MM.1S (cell line): ENCODE data around the gene G6PC1.
A peak's percentile ranks its signal among the peaks of the same experiment; 100 is the strongest.
"Not testable (repeated sequence)": the region's sequence is repeated elsewhere in the genome, so short reads cannot be mapped to it uniquely, and the experiment has no call there.

ENCODE experiments used
- DNase-seq: peaks from one replicate; pipeline ENCODE4 v3.0.0-alpha.2; 2015
- H2AFZ ChIP-seq: fragments of 300-600 bp; sonication (generic); 2 replicates; pipeline ENCODE4 v1.6.0; 2016; ENCODE audit warnings: antibody characterized with exemption, low read length
- H3F3A ChIP-seq: fragments of 300-600 bp; sonication (generic); 2 replicates; pipeline ENCODE4 v1.6.1; 2016; ENCODE audit warnings: mild to moderate bottlenecking, antibody characterized with exemption, low read length, moderate library complexity, mixed read lengths; ENCODE audit not compliant: insufficient read depth
- H3K27ac ChIP-seq: fragments of 300-600 bp; sonication (generic); 2 replicates; pipeline ENCODE4 v1.5.1; 2016; ENCODE audit warnings: mild to moderate bottlenecking, low read length
- H3K27me3 ChIP-seq: fragments of 300-600 bp; sonication (generic); replicated peaks from 2 replicates; pipeline ENCODE4 v1.6.0; 2016; ENCODE audit warnings: low read length; ENCODE audit not compliant: insufficient read depth
- H3K36me3 ChIP-seq: fragments of 300-600 bp; sonication (generic); replicated peaks from 2 replicates; pipeline ENCODE4 v1.6.1; 2016; ENCODE audit warnings: mild to moderate bottlenecking, low read length, mixed read lengths; ENCODE audit not compliant: insufficient read depth
- H3K4me1 ChIP-seq: fragments of 300-600 bp; sonication (generic); 2 replicates; pipeline ENCODE4 v1.6.1; 2016; ENCODE audit warnings: low read length, mixed read lengths
- H3K4me2 ChIP-seq: fragments of 300-600 bp; sonication (generic); 2 replicates; pipeline ENCODE4 v1.6.0; 2016; ENCODE audit warnings: low read depth, low read length
- H3K4me3 ChIP-seq: fragments of 300-600 bp; sonication (generic); 2 replicates; pipeline ENCODE4 v1.5.1; 2016; ENCODE audit warnings: low read length, mixed read lengths
- H3K79me2 ChIP-seq: fragments of 300-600 bp; sonication (generic); 2 replicates; pipeline ENCODE4 v1.6.1; 2016; ENCODE audit warnings: mixed run types, low read length, mixed read lengths
- H3K9ac ChIP-seq: fragments of 300-600 bp; sonication (generic); 2 replicates; pipeline ENCODE4 v1.6.1; 2016; ENCODE audit warnings: low read length, mixed read lengths
- H3K9me2 ChIP-seq: fragments of 300-600 bp; sonication (generic); replicated peaks from 2 replicates; pipeline ENCODE4 v1.6.1; 2016; ENCODE audit warnings: mild to moderate bottlenecking, low read length, mixed read lengths; ENCODE audit not compliant: insufficient read depth
- H3K9me3 ChIP-seq: fragments of 300-600 bp; sonication (generic); replicated peaks from 2 replicates; pipeline ENCODE4 v1.6.1; 2016; ENCODE audit warnings: mild to moderate bottlenecking, low read length, mixed read lengths; ENCODE audit not compliant: insufficient read depth
- H4K20me1 ChIP-seq: fragments of 300-600 bp; sonication (generic); 2 replicates; pipeline ENCODE4 v1.6.1; 2016; ENCODE audit warnings: mild to moderate bottlenecking, low read length, moderate library complexity, mixed read lengths; ENCODE audit not compliant: insufficient read depth
- CTCF ChIP-seq: fragments of 300-600 bp; sonication (generic); IDR thresholded peaks from 2 replicates; pipeline ENCODE4 v1.5.1; 2016; ENCODE audit warnings: antibody characterized with exemption, low read length, mixed read lengths
- EZH2 ChIP-seq: fragments of 300-600 bp; sonication (generic); optimal IDR thresholded peaks from 2 replicates; pipeline ENCODE3; 2017; ENCODE audit warnings: low read depth, mild to moderate bottlenecking, antibody characterized with exemption, low read length, mixed read lengths
- EZH2phosphoT487 ChIP-seq: fragments of 300-600 bp; sonication (generic); IDR thresholded peaks from 2 replicates; pipeline ENCODE4 v1.6.1; 2018; ENCODE audit warnings: antibody characterized with exemption, low read length

The G6PC1 gene

GRCh38 chr17:42920922-42921321, 20.3 kb downstream of the G6PC1 start:
- H4K20me1 ChIP-seq = no peaks in the 10 kb centered on the region
- no peak overlapping the region for H3K4me3 ChIP-seq
- peak overlapping the region; percentile 66; the same call in 1 of the 2 replicates for H3K27ac ChIP-seq
- peaks cover 24% of the 10 kb centered on the region for H3K4me1 ChIP-seq
- H3F3A ChIP-seq = peaks cover 19% of the 10 kb centered on the region
- H2AFZ ChIP-seq = peak overlapping the region; percentile 35
- no peaks in the 10 kb centered on the region for H3K9me3 ChIP-seq
- no peaks in the 10 kb centered on the region for H3K79me2 ChIP-seq
- DNase-seq = peak; percentile 36
- no peaks in the 10 kb centered on the region for H3K27me3 ChIP-seq
- H3K9ac ChIP-seq = no peak overlapping the region
- H3K4me2 ChIP-seq = peak overlapping the region; percentile 0; the same call in 1 of the 2 replicates
- H3K9me2 ChIP-seq = no peaks in the 10 kb centered on the region
- TF ChIP-seq EZH2phosphoT487 (no peak), CTCF (0 out of 2 replicates have a peak, but pooled peaks have one; percentile 3), EZH2 (no peak)
- no peaks in the 10 kb centered on the region for H3K36me3 ChIP-seq

- Histone ChIP-seq H3K4me3 (no peak overlapping the region), H3K9me3 (no peaks in the 10 kb centered on the region), H3K9me2 (no peaks in the 10 kb centered on the region), H3K4me1 (peaks cover 24% of the 10 kb centered on the region), H3K27me3 (no peaks in the 10 kb centered on the region), H3K9ac (no peak overlapping the region), H3K4me2 (no peak overlapping the region), H4K20me1 (no peaks in the 10 kb centered on the region), H3K79me2 (no peaks in the 10 kb centered on the region), H2AFZ (no peak overlapping the region), H3F3A (peaks cover 19% of the 10 kb centered on the region), H3K27ac (no peak overlapping the region), H3K36me3 (no peaks in the 10 kb centered on the region)
- no peak for TF ChIP-seq CTCF
- TF ChIP-seq EZH2 = no peak
- TF ChIP-seq EZH2phosphoT487 = no peak
- no peak for DNase-seq
These were observed 21.7 kb downstream of the G6PC1 start for GRCh38 chr17:42922294-42922693.

- H3K27me3 ChIP-seq, H3K9ac ChIP-seq: not testable (repeated sequence)
These were observed 22.9 kb downstream of the G6PC1 start for GRCh38 chr17:42923472-42923871.

GRCh38 chr17:42924891-42925290, 24.3 kb downstream of the G6PC1 start:
- Histone ChIP-seq H3K27ac (no peak overlapping the region), H3K9ac (no peak overlapping the region), H3K27me3 (no peaks in the 10 kb centered on the region), H3K4me2 (no peak overlapping the region), H2AFZ (no peak overlapping the region), H3K4me3 (no peak overlapping the region), H3K9me3 (no peaks in the 10 kb centered on the region), H3K9me2 (no peaks in the 10 kb centered on the region), H3K79me2 (no peaks in the 10 kb centered on the region), H4K20me1 (no peaks in the 10 kb centered on the region), H3K36me3 (no peaks in the 10 kb centered on the region), H3K4me1 (peaks cover 24% of the 10 kb centered on the region), H3F3A (peaks cover 6% of the 10 kb centered on the region; the same call in 1 of the 2 replicates)
- TF ChIP-seq EZH2phosphoT487 (no peak), EZH2 (no peak), CTCF (no peak)
- no peak for DNase-seq

More at GRCh38 chr17:42923472-42923871, 22.9 kb downstream of the G6PC1 start:
- Histone ChIP-seq H3K4me1 (peaks cover 25% of the 10 kb centered on the region), H3F3A (peaks cover 18% of the 10 kb centered on the region)
- H3K9me3 ChIP-seq, H3K4me2 ChIP-seq, H2AFZ ChIP-seq, H3K79me2 ChIP-seq, H3K9me2 ChIP-seq, H3K36me3 ChIP-seq, DNase-seq, H3K4me3 ChIP-seq, H3K27ac ChIP-seq, H4K20me1 ChIP-seq: not testable (repeated sequence)
